Measurements from ENCODE around the gene ULK4. TPM values are rescaled to one million over a fixed set of nuclear protein-coding genes. Genes with fewer than 3 reads are reported as not detected.

The ULK4 gene
- total and polyA plus RNA-seq, 9 of the 15 experiments (the other 6 are each of a cell fraction or from before 2014, with no cell fraction given), result 3.0 to 5.9 (median 3.5) TPM

- Histone ChIP-seq H3K4me1 (replicated peaks in 1 of 2; ENCODE audit: control insufficient read depth in 2 of 2, insufficient read depth in 2 of 2, low read length in 2 of 2) (no peaks in the 10 kb centered on the region), H3K9me1 (ENCODE audit: control insufficient read depth, insufficient read depth, low read length) (no peaks in the 10 kb centered on the region), H3K9me3 (replicated peaks; ENCODE audit: control insufficient read depth, insufficient read depth, low read depth, low read length) (no peaks in the 10 kb centered on the region), H3K4me2 (ENCODE audit: insufficient read depth, low read length) (no peak overlapping the region), H3K36me3 (ENCODE audit: control insufficient read depth, insufficient read depth, low read length) (no peaks in the 10 kb centered on the region), H2AFZ (ENCODE audit: low read depth, low read length) (no peak overlapping the region), H3K27ac (ENCODE audit: extremely low read depth, low read depth, low read length) (no peak overlapping the region), H4K20me1 (replicated peaks; ENCODE audit: control insufficient read depth, insufficient read depth, low read length) (no peaks in the 10 kb centered on the region), H3K9ac (ENCODE audit: insufficient read depth in 1 of 2, low read depth in 2 of 2, low read length in 2 of 2) (no peak overlapping the region), H3K79me2 (ENCODE audit: control insufficient read depth, insufficient read depth, low read length) (no peaks in the 10 kb centered on the region), H3K27me3 (ENCODE audit: control insufficient read depth in 2 of 2, insufficient read depth in 2 of 2, low read length in 2 of 2) (peaks cover 0 to 9% of the 10 kb centered on the region in 2 experiments; a peak in 1 of 5 replicates), H3K4me3 (no peak overlapping the region)
- ChIA-PET CTCF (ENCODE audit: low intra/inter-chr PET ratio) (no interaction called here), POLR2A (no interaction called here)
- FAIRE-seq, result no peak
- BruUV-seq (replicated peaks), result no TSS peak
- WGBS (ENCODE audit: insufficient coverage, low coverage, missing lambda C conversion rate), result 0% methylated on average over 5 of the region's 5 CpGs
- no peak for ATAC-seq
- intact Hi-C loops (cut with micrococcal nuclease) (no loop called here), in situ Hi-C loops (cut with MboI) (no loop called here)
- DNase-seq (ENCODE audit: extremely low read depth in 1 of 4, low spot score in 3 of 4), result no peak
- TF ChIP-seq SFPQ (IDR thresholded peaks at IDR 0.05; ENCODE audit: low read depth, low read length), result no peak
- TF ChIP-seq THRAP3 (IDR thresholded peaks at IDR 0.05; ENCODE audit: borderline replicate concordance), result no peak
- no peak for TF ChIP-seq MIER1 (IDR thresholded peaks at IDR 0.05; ENCODE audit: low read depth)
- TF ChIP-seq ZNF76 (CRISPR knock-in tag; IDR thresholded peaks at IDR 0.05; ENCODE audit: borderline replicate concordance), result no peak
- no peak for TF ChIP-seq E2F3 (CRISPR knock-in tag; IDR thresholded peaks at IDR 0.05)
- TF ChIP-seq SIN3B (IDR thresholded peaks at IDR 0.05; ENCODE audit: low read depth), result no peak
- TF ChIP-seq CHCHD3 (CRISPR knock-in tag; IDR thresholded peaks at IDR 0.05), result no peak
- TF ChIP-seq CHAMP1 (IDR thresholded peaks at IDR 0.05), result no peak
- TF ChIP-seq, protein P1, sequence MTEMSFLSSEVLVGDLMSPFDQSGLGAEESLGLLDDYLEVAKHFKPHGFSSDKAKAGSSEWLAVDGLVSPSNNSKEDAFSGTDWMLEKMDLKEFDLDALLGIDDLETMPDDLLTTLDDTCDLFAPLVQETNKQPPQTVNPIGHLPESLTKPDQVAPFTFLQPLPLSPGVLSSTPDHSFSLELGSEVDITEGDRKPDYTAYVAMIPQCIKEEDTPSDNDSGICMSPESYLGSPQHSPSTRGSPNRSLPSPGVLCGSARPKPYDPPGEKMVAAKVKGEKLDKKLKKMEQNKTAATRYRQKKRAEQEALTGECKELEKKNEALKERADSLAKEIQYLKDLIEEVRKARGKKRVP (CRISPR knock-in tag; IDR thresholded peaks at IDR 0.05), result no peak
- TF ChIP-seq NCOR1 (IDR thresholded peaks at IDR 0.05), result no peak
- TF ChIP-seq FOXP1 (CRISPR knock-in tag; IDR thresholded peaks at IDR 0.05), result no peak
- TF ChIP-seq, protein P2, sequence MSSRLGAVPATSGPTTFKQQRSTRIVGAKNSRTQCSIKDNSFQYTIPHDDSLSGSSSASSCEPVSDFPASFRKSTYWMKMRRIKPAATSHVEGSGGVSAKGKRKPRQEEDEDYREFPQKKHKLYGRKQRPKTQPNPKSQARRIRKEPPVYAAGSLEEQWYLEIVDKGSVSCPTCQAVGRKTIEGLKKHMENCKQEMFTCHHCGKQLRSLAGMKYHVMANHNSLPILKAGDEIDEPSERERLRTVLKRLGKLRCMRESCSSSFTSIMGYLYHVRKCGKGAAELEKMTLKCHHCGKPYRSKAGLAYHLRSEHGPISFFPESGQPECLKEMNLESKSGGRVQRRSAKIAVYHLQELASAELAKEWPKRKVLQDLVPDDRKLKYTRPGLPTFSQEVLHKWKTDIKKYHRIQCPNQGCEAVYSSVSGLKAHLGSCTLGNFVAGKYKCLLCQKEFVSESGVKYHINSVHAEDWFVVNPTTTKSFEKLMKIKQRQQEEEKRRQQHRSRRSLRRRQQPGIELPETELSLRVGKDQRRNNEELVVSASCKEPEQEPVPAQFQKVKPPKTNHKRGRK (tag; IDR thresholded peaks at IDR 0.05), result no peak
Observed at GRCh38 chr3:41362638-41363559, 599.0 kb downstream of the ULK4 start.

All from K562 (cell line).